AG20443 (cell line): Measurements from ENCODE around the gene CFTR.
A peak's percentile ranks its signal among the peaks of the same experiment; 100 is the strongest.

Source experiments
- DNase-seq: peaks from one replicate; pipeline ENCODE4 v3.0.0; 2012; ENCODE audit warnings: low spot score, mixed read lengths

Gene CFTR

GRCh38 chr7:117652943-117653680 is 173.3 kb downstream of the CFTR start:
- no peak for DNase-seq

- DNase-seq = no peak
Observed at GRCh38 chr7:117654780-117655179, 175.0 kb downstream of the CFTR start.

GRCh38 chr7:117656806-117657205 is 177.0 kb downstream of the CFTR start:
- DNase-seq = no peak

GRCh38 chr7:117659531-117660011 is 179.7 kb downstream of the CFTR start:
- no peak for DNase-seq

- DNase-seq = no peak
Observed at GRCh38 chr7:117661328-117661727, 181.5 kb downstream of the CFTR start.

GRCh38 chr7:117664047-117664446 is 184.2 kb downstream of the CFTR start:
- no peak for DNase-seq

GRCh38 chr7:117665368-117665767 is 185.5 kb downstream of the CFTR start:
- no peak for DNase-seq

GRCh38 chr7:117666031-117666430 is 186.2 kb downstream of the CFTR start:
- peak; percentile 11 for DNase-seq

GRCh38 chr7:117666689-117667088 is 186.9 kb downstream of the CFTR start:
- DNase-seq = no peak

- DNase-seq = no peak
Observed at GRCh38 chr7:117667456-117667855, 187.6 kb downstream of the CFTR start.

GRCh38 chr7:117669818-117670217 is 190.0 kb downstream of the CFTR start:
- DNase-seq = no peak

- DNase-seq = no peak
Observed at GRCh38 chr7:117672453-117672852, 192.6 kb downstream of the CFTR start.

GRCh38 chr7:117673367-117673766 is 193.5 kb downstream of the CFTR start:
- DNase-seq = no peak

- DNase-seq = peak; percentile 20
Observed at GRCh38 chr7:117673839-117674238, 194.0 kb downstream of the CFTR start.

GRCh38 chr7:117674617-117675016 is 194.8 kb downstream of the CFTR start:
- DNase-seq = no peak

- no peak for DNase-seq
Observed at GRCh38 chr7:117675497-117676435, 195.9 kb downstream of the CFTR start.

GRCh38 chr7:117679120-117679519 is 199.3 kb downstream of the CFTR start:
- no peak for DNase-seq

GRCh38 chr7:117682681-117683385 is 203.0 kb downstream of the CFTR start:
- DNase-seq = no peak

- DNase-seq = no peak
Observed at GRCh38 chr7:117683430-117684175, 203.8 kb downstream of the CFTR start.

- no peak for DNase-seq
Observed at GRCh38 chr7:117685795-117686194, 206.0 kb downstream of the CFTR start.

- DNase-seq = no peak
Observed at GRCh38 chr7:117686311-117686935, 206.6 kb downstream of the CFTR start.
